GM12878 (cell line): ENCODE data around the gene NUP85. TPM values are rescaled to one million over a fixed set of nuclear protein-coding genes. Genes with fewer than 3 reads are reported as not detected.

Experiments used
- ATAC-seq: fragments of 200-7000 bp; cut with Tn5 transposase; 3 replicates; pipeline ENCODE4 v1.9.1; 2020; ENCODE audit warnings: mild to moderate bottlenecking, moderate library complexity
- BruUV-seq: library from RNA; stranded (reverse); fragments of 400-500 nt; replicated peaks from 2 replicates; lab custom pipeline; 2021; lab: Mats Ljungman, UMichigan
- CTCF ChIA-PET: fragments of 300-600 bp; sonication (Branson Sonifier 250); formaldehyde crosslinking; extraction: SDS; loops from one replicate; lab custom pipeline; 2021; ENCODE audit warnings: inconsistent platforms; lab: Yijun Ruan, JAX
- POLR2A ChIA-PET: fragments of 350-600 bp; formaldehyde crosslinking; extraction: SDS; loops from one replicate; lab custom pipeline; 2021; ENCODE audit warnings: inconsistent platforms; lab: Charles Lee
- RAD21 ChIA-PET: fragments of 300-600 bp; sonication (Branson Sonifier 250); formaldehyde crosslinking; loops from one replicate; lab custom pipeline; 2023; ENCODE audit warnings: antibody characterized with exemption; ENCODE audit not compliant: unreplicated experiment; lab: Charles Lee
- SMC1A ChIA-PET: fragments of 300-600 bp; sonication (Branson Sonifier 250); formaldehyde crosslinking; loops from one replicate; lab custom pipeline; 2023; ENCODE audit not compliant: unreplicated experiment, uncharacterized antibody; lab: Charles Lee
- DNase-seq: peaks from one replicate; pipeline ENCODE4 v3.0.0-alpha.2; 2011; ENCODE audit warnings: low read depth, low spot score
- FAIRE-seq: peaks from 3 replicates; lab custom pipeline; 2011; peaks lifted over from hg19 to GRCh38; lab: Jason Lieb, UNC
- H2AFZ ChIP-seq: 2 replicates; pipeline ENCODE4 v1.6.0; 2011; ENCODE audit warnings: low read depth, low read length, control low read depth; ENCODE audit not compliant: control insufficient read depth
- H3K27ac ChIP-seq: 2 replicates; pipeline ENCODE4 v1.5.1; 2011; ENCODE audit warnings: control low read depth; ENCODE audit not compliant: control insufficient read depth, insufficient read depth
- H3K27me3 ChIP-seq, 2 experiments: replicated peaks in 1 of 2; 2 replicates each; pipeline versions ENCODE4 v1.6.0 to v1.6.1; 2011; ENCODE audit warnings: low read length in 1 of 2; ENCODE audit not compliant: control insufficient read depth in 2 of 2, insufficient read depth in 2 of 2
- H3K36me3 ChIP-seq, 2 experiments: 2 replicates each; pipeline ENCODE4 v1.5.1; 2011; ENCODE audit warnings: low read length in 1 of 2; ENCODE audit not compliant: control insufficient read depth in 2 of 2, insufficient read depth in 2 of 2
- H3K4me1 ChIP-seq: 2 replicates; pipeline ENCODE4 v1.6.1; 2011; ENCODE audit warnings: mild to moderate bottlenecking, low read length, moderate library complexity, mixed read lengths; ENCODE audit not compliant: control insufficient read depth, insufficient read depth
- H3K4me2 ChIP-seq: 2 replicates; pipeline ENCODE4 v1.6.0; 2011; ENCODE audit warnings: control low read depth; ENCODE audit not compliant: control insufficient read depth, insufficient read depth
- H3K4me3 ChIP-seq: fragments of 200-600 bp; sonication (generic); 2 replicates; pipeline ENCODE4 v1.5.1; 2016
- H3K79me2 ChIP-seq: 2 replicates; pipeline ENCODE4 v1.6.0; 2011; ENCODE audit warnings: low read length; ENCODE audit not compliant: control insufficient read depth, insufficient read depth
- H3K9ac ChIP-seq: 2 replicates; pipeline ENCODE4 v1.8.0; 2011; ENCODE audit warnings: low read length, control low read depth, mixed read lengths; ENCODE audit not compliant: control insufficient read depth, insufficient read depth
- H3K9me3 ChIP-seq: replicated peaks from 3 replicates; pipeline ENCODE4 v1.5.1; 2011; ENCODE audit warnings: mild to moderate bottlenecking, low read length; ENCODE audit not compliant: control insufficient read depth, insufficient read depth
- H4K20me1 ChIP-seq: 2 replicates; pipeline ENCODE4 v1.6.0; 2011; ENCODE audit not compliant: control insufficient read depth, insufficient read depth
- PKNOX1 ChIP-seq: fragments of 450-650 bp; IDR thresholded peaks from 2 replicates; pipeline ENCODE4 v1.6.1; 2016; ENCODE audit warnings: mild to moderate bottlenecking
- WGBS: methylation state at CpG from one replicate; pipeline ENCODE4 v1.1.6; 2016; ENCODE audit warnings: low lambda C conversion rate; ENCODE audit not compliant: insufficient replicate concordance, insufficient coverage; ENCODE audit errors: missing lambda C conversion rate; 5-methylcytosine and 5-hydroxymethylcytosine counted together
- in situ Hi-C: fragments of 300-500 bp; cut with MboI; formaldehyde crosslinking; loops from 9 replicates; pipeline ENCODE4 v1.14.3; 2018; ENCODE audit warnings: mixed read lengths
- intact Hi-C: fragments of 100-400 bp; cut with micrococcal nuclease; formaldehyde crosslinking; loops from one replicate; pipeline ENCODE4 v1.14.2; 2022; ENCODE audit not compliant: unreplicated experiment
- polyA plus RNA-seq, 11 experiments: library from polyadenylated mRNA; depleted of rRNA in 4 of 11; unstranded in 6 of 11; stranded (reverse) in 5 of 11; fragments of >200 nt; fragmentation: Nextera tagmentation in 4 of 11; fragmentation: Illumina TruSeq in 1 of 11; extraction: Ambion mirVana in 4 of 11; extraction: Trizol in 1 of 11; gene quantifications; 1 replicate in 1 of 11; 2 replicates in 10 of 11; pipeline versions ENCODE4 v1.2.1 to v1.2.3, GENCODE V29; 2011 to 2016; ENCODE audit warnings: inconsistent platforms in 2 of 11, missing spikeins in 2 of 11, low read depth in 1 of 11
- total RNA-seq, 4 experiments: library from RNA; depleted of rRNA in 3 of 4; stranded (reverse); fragments of >200 nt in 3 of 4; fragmentation: Illumina TruSeq in 1 of 4; extraction: Trizol in 1 of 4; gene quantifications; 2 replicates each; pipeline versions ENCODE4 v1.2.1 to v1.2.3, GENCODE V29; 2013 to 2021
- TF ChIP-seq, protein P1 (sequence below): IDR thresholded peaks from 2 replicates; pipeline ENCODE4 v1.6.1; 2012; ENCODE audit warnings: low read length, inconsistent platforms

Gene NUP85
- total and polyA plus RNA-seq, 10 of the 15 experiments (the other 5 are each of a cell fraction or from before 2014, with no cell fraction given) = 54.0 to 135 (median 95.4) TPM

DNA sequence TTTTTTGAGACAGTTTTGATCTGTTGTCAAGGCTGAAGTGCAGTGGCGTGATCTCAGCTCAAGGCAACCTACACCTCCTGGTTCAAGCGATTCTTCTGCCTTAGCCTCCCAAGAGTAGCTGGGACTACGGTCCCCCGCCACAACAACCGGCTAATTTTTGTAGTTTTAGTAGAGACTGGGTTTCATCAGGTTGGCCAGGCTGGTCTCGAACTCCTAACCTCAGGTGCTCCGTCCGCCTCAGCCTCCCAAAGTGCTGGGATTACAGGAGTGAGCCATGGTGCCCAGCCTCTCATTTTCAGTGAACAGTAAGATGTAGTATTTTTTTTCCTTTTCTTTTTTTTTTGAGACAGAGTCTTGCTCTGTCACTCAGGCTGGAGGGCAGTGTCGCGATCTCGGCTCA, 30.5 kb upstream of the NUP85 start:
- in situ Hi-C loops = no loop called here
- no peak for ATAC-seq

More for the DNA sequence above, 30.5 kb upstream of the NUP85 start:
- Histone ChIP-seq H3K79me2 (peaks cover 44% of the 10 kb centered on the region), H2AFZ (no peak overlapping the region), H3K4me1 (no peaks in the 10 kb centered on the region), H3K9ac (no peak overlapping the region), H3K36me3 (peaks cover 7 to 34% of the 10 kb centered on the region in 2 experiments), H3K9me3 (no peaks in the 10 kb centered on the region), H3K4me2 (no peak overlapping the region), H3K27ac (no peak overlapping the region), H3K27me3 (no peaks in the 10 kb centered on the region), H3K4me3 (no peak overlapping the region), H4K20me1 (no peaks in the 10 kb centered on the region)
- ChIA-PET SMC1A (interaction anchor here (1.4 to 3.5 kb wide), 2 partner anchors 61 to 105 kb away, joined by 3 to 26 read pairs; no protein-coding TSS in a partner anchor), POLR2A (interaction anchor here (0.6 to 1.3 kb wide), 3 partner anchors 8 to 20 kb away, joined by 3 to 4 read pairs (median 3); partner anchors contain the start of genes JPT1 and SUMO2), RAD21 (interaction anchor here (1.2 to 2.8 kb wide), 3 partner anchors 25 to 214 kb away, joined by 3 to 11 read pairs (median 7); no protein-coding TSS in a partner anchor), CTCF (interaction anchor here (1.5 to 10.6 kb wide), 5 partner anchors 44 to 213 kb away, joined by 3 to 199 read pairs (median 10); partner anchors contain the start of gene NT5C)
- FAIRE-seq (no peak), DNase-seq (no peak)
- intact Hi-C loops = no loop called here
- no TSS peak for BruUV-seq
- TF ChIP-seq, protein P1, sequence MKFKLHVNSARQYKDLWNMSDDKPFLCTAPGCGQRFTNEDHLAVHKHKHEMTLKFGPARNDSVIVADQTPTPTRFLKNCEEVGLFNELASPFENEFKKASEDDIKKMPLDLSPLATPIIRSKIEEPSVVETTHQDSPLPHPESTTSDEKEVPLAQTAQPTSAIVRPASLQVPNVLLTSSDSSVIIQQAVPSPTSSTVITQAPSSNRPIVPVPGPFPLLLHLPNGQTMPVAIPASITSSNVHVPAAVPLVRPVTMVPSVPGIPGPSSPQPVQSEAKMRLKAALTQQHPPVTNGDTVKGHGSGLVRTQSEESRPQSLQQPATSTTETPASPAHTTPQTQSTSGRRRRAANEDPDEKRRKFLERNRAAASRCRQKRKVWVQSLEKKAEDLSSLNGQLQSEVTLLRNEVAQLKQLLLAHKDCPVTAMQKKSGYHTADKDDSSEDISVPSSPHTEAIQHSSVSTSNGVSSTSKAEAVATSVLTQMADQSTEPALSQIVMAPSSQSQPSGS = no peak
- peak; percentile 11; the same call in 1 of the 2 replicates for TF ChIP-seq PKNOX1
- WGBS = 96% methylated on average over 11 of the region's 11 CpGs
